Measurements from ENCODE around the gene FMR1NB.

The FMR1NB gene

DNA sequence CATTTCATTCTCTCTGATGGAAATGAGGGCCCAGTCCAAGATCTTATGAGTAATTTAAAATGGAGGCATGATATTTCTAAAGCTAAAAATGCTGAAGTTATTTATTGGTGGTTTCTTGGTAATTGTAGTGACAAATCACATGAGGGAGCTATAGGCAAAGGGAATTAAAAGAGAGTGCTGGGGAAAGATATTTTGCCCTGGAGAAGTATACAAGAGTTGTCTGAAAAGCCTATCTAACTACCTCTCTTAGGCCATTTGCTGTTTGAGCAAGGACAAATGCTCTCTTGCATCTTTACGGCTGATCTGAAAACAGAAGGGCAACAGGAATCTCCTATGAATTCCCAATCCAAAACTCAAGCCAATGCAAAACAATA lies 89.4 kb downstream of the FMR1NB start:
- DNase-seq (ENCODE audit: low read depth): no peak
